ENCODE results near the gene HOXD8. TPM values are rescaled to one million over a fixed set of nuclear protein-coding genes. Genes with fewer than 3 reads are reported as not detected.

Gene HOXD8
- total and polyA plus RNA-seq, 2 of the 8 experiments (the other 6 are each of a cell fraction or from before 2014, with no cell fraction given) = not detected

DNA sequence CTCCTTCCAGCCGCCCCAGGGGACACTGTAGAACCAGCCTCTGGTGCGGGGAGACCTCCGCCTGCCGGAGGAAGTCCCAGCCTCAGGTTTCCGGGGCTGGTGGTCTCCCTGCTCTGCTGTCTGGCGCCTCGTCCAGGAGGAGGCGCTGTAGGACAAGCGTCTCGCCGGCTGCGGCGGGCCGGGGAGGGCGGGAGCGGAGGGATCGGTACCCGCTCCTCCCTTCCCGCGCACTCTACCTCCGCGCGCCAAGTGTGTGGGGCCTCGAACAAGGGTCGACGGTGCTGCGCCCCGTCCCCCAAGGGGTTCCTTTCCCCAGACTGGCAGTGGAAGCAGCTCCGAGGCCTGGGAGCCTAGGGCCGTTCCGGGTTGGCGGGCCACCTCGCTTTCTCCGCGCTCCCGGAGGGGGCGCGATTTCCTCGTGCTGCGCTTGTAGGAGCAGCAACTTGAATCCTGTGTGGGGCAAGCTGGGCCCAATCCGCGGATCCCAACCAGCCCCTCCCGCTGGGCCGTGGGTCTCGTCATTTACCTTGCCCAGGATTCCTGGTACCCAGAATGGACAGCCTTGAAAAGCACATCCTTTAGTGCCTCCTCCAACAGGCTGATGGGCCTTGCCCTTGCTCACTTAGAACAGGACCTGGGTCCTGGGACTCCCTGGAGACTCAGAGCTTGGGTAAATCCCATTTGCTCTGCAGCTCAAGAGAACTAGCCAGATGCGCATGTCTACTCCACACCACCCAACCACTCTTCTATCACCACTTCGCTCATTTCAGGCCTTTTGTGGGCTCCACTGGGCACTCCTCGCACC lies 11.2 kb downstream of the HOXD8 start:
- WGBS, 2 experiments (ENCODE audit: extremely low coverage in 1 of 2, insufficient coverage in 1 of 2, insufficient read length in 1 of 2, insufficient replicate concordance in 2 of 2, low coverage in 1 of 2, low lambda C conversion rate in 2 of 2, missing lambda C conversion rate in 1 of 2) = 10% methylated on average over 35 of the region's 48 CpGs; no CpG with 5 or more reads in 1 of the 2 experiments
- H3K36me3 ChIP-seq (ENCODE audit: control insufficient read depth in 2 of 4, insufficient read depth in 4 of 4, low read length in 3 of 4) = peaks cover 0 to 4% (median 0%) of the 10 kb centered on the region in 4 experiments; a peak in 1 of 8 replicates
- peak overlapping the region; percentile 91 for H4K91ac ChIP-seq (replicated peaks; ENCODE audit: insufficient read length, low read length)
- no peak overlapping the region for H4K8ac ChIP-seq (ENCODE audit: extremely low read depth, insufficient read depth, low read length)
- no peak overlapping the region for H3K4ac ChIP-seq (replicated peaks; ENCODE audit: insufficient read length, low read depth, low read length)
- H3K9me3 ChIP-seq (ENCODE audit: insufficient read depth in 2 of 2, low read depth in 1 of 2, low read length in 1 of 2) = no peaks in the 10 kb centered on the region; a peak in 1 of 4 replicates
- no peak overlapping the region; the same call in 1 of the 2 replicates for H2AFZ ChIP-seq (ENCODE audit: low read length)
- H3K79me1 ChIP-seq (ENCODE audit: low read depth, low read length) = no peaks in the 10 kb centered on the region
- no peaks in the 10 kb centered on the region for H3K79me2 ChIP-seq (ENCODE audit: control insufficient read depth in 1 of 2, insufficient read depth in 2 of 2, low read length in 2 of 2)
- H3K23me2 ChIP-seq (ENCODE audit: low read depth, low read length) = peaks cover 3% of the 10 kb centered on the region; the same call in 1 of the 2 replicates
- no peak overlapping the region for H3K56ac ChIP-seq (replicated peaks; ENCODE audit: insufficient read length, low read depth, low read length)
- H2BK20ac ChIP-seq (ENCODE audit: low read length) = no peak overlapping the region
- H3K14ac ChIP-seq (ENCODE audit: insufficient read length) = no peak overlapping the region
- DNase-seq (ENCODE audit: low read depth in 1 of 2, low spot score in 2 of 2) = peak; percentile 66 to 92
- H3K27me3 ChIP-seq (replicated peaks in 1 of 4; ENCODE audit: control insufficient read depth in 3 of 4, extremely low read depth in 1 of 4, insufficient read depth in 3 of 4, low read length in 3 of 4) = peaks cover 81 to 100% (median 96%) of the 10 kb centered on the region in 4 experiments
- no peak overlapping the region for H3K23ac ChIP-seq (ENCODE audit: insufficient read length)
- no peak overlapping the region for H2AK5ac ChIP-seq (ENCODE audit: low read depth, low read length)
- no peak overlapping the region for H2BK120ac ChIP-seq (replicated peaks; ENCODE audit: low read depth, low read length)
- H4K5ac ChIP-seq (ENCODE audit: insufficient read length, low read depth, low read length) = no peak overlapping the region
- peak; percentile 65 for FAIRE-seq
- H3K4me2 ChIP-seq (ENCODE audit: insufficient read depth in 1 of 2, low read depth in 2 of 2, low read length in 2 of 2) = peak overlapping the region; percentile 4 to 79
- H2BK12ac ChIP-seq (ENCODE audit: low read depth, low read length) = no peak overlapping the region
- H2BK15ac ChIP-seq (ENCODE audit: low read length) = peak overlapping the region; percentile 61; the same call in 1 of the 2 replicates
- peak overlapping the region; percentile 35 to 67 (median 59) for H3K4me3 ChIP-seq (ENCODE audit: extremely low read depth in 1 of 4, insufficient read depth in 2 of 4, low read depth in 3 of 4, low read length in 4 of 4)
- H3K4me1 ChIP-seq (replicated peaks in 1 of 4; ENCODE audit: control insufficient read depth in 3 of 4, insufficient read depth in 4 of 4, low read length in 3 of 4) = peaks cover 0 to 9% (median 4%) of the 10 kb centered on the region in 4 experiments; a peak in 5 of 7 replicates
- ChIA-PET CTCF (ENCODE audit: partially characterized antibody) (interaction anchor here (0.6 to 10.0 kb wide), 91 partner anchors 9 to 1620 kb away, joined by 3 to 119 read pairs (median 5); partner anchors contain the start of genes HOXD10, HOXD4, HOXD8 and HOXD9), POLR2A (ENCODE audit: partially characterized antibody) (interaction anchor here (0.6 to 1.8 kb wide), 4 partner anchors 10 to 48 kb away, joined by 3 to 4 read pairs (median 3); partner anchors contain the start of genes HOXD1 and HOXD4)
- no peak overlapping the region; a peak in 1 of 7 replicates for H3K9ac ChIP-seq (replicated peaks in 1 of 4; ENCODE audit: extremely low read depth in 1 of 4, low read depth in 3 of 4, low read length in 3 of 4)
- H2BK5ac ChIP-seq (ENCODE audit: low read depth, low read length) = no peak overlapping the region
- no peak overlapping the region for H3K27ac ChIP-seq (ENCODE audit: low read depth, low read length)
- H4K20me1 ChIP-seq (replicated peaks in 1 of 2; ENCODE audit: control insufficient read depth in 1 of 2, insufficient read depth in 2 of 2, low read length in 2 of 2) = peaks cover 7 to 8% of the 10 kb centered on the region in 2 experiments
- H3K18ac ChIP-seq (ENCODE audit: extremely low read depth, low read length) = peak overlapping the region; percentile 51; the same call in 1 of the 2 replicates
- TF ChIP-seq JUND (IDR thresholded peaks at IDR 0.05; ENCODE audit: low read length) (no peak), FOSL1 (IDR thresholded peaks at IDR 0.05; ENCODE audit: insufficient read depth, low read depth, low read length) (no peak), HDAC2 (IDR thresholded peaks at IDR 0.05; ENCODE audit: borderline replicate concordance in 1 of 2, low read depth in 2 of 2, low read length in 2 of 2) (0 out of 4 replicates have a peak, but pooled peaks have one; percentile 6 to 68), JUN (IDR thresholded peaks at IDR 0.05; ENCODE audit: low read depth, low read length) (no peak), RAD21 (IDR thresholded peaks at IDR 0.05 in 1 of 2, conservative IDR thresholded peaks at IDR 0.05 in 1 of 2; ENCODE audit: low read depth in 2 of 2, low read length in 2 of 2) (peak; percentile 96), GABPA (IDR thresholded peaks at IDR 0.05; ENCODE audit: borderline replicate concordance, insufficient read depth, low read length) (peak; percentile 38; the same call in 1 of the 2 replicates), KDM4A (IDR thresholded peaks at IDR 0.05; ENCODE audit: low read depth, low read length, severe bottlenecking) (peak; percentile 100), YY1 (IDR thresholded peaks at IDR 0.05; ENCODE audit: low read depth, low read length) (no peak), KDM1A (IDR thresholded peaks at IDR 0.05; ENCODE audit: borderline replicate concordance, low read length) (peak; percentile 27; the same call in 1 of the 2 replicates), GTF2F1 (IDR thresholded peaks at IDR 0.05; ENCODE audit: borderline replicate concordance, low read depth, low read length) (no peak)
